ELF-1 (cell line): ENCODE data around the gene RBBP8NL.

Experiments used
- DNase-seq: peaks from one replicate; pipeline ENCODE4 v3.0.0-alpha.2; 2016; ENCODE audit warnings: low read depth, low spot score

RBBP8NL gene

GRCh38 chr20:62461834-62462233 lies 34.5 kb upstream of the RBBP8NL start:
- no peak for DNase-seq

- DNase-seq = no peak
Measured at GRCh38 chr20:62461157-62461556, 33.8 kb upstream of the RBBP8NL start.

DNA sequence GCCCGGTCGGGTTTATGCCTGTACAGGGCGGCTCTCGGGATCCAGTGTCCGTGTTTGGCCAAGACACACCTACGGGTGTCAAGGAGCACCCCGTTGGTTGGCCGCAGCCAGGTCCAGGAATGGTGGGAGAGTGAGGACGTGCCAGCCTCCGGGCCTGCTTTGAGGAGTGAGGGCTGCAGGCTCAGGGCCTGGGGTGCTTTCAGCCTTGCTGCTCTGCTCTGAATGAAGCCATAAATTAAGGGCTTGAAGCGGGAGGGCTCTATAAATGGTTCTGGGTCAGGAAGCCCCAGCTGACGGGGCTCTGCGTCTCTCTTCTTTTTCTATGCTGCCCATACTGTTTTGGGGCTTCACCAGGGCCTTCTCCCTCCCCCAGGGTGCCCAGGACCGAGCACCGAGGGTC lies 33.3 kb upstream of the RBBP8NL start:
- DNase-seq = no peak

- no peak for DNase-seq
Measured at GRCh38 chr20:62459488-62459887, 32.1 kb upstream of the RBBP8NL start.

GRCh38 chr20:62458275-62459251 lies 31.2 kb upstream of the RBBP8NL start:
- no peak for DNase-seq

DNA sequence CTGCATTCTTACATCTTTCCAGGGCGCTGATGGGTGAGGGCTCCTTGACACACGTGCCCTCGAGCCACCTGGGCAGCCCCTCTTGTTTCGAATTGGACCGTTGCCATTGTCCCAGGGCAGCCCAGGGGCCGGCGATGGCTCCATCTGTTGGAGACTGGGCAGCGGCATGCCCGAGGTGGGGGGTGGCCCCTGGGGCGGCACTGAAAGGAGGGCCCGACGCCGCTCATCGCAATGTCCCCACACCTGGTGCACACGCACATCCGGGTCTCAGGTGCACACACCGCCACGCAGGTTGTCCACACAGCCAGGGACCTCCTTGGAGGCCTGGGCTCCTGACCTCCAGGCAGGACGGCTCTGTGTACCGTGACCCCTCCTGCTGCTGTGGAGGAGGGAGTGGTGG lies 30.5 kb upstream of the RBBP8NL start:
- no peak for DNase-seq

- DNase-seq = no peak
Measured at GRCh38 chr20:62457098-62457497, 29.8 kb upstream of the RBBP8NL start.

GRCh38 chr20:62455929-62456328 lies 28.6 kb upstream of the RBBP8NL start:
- no peak for DNase-seq

DNA sequence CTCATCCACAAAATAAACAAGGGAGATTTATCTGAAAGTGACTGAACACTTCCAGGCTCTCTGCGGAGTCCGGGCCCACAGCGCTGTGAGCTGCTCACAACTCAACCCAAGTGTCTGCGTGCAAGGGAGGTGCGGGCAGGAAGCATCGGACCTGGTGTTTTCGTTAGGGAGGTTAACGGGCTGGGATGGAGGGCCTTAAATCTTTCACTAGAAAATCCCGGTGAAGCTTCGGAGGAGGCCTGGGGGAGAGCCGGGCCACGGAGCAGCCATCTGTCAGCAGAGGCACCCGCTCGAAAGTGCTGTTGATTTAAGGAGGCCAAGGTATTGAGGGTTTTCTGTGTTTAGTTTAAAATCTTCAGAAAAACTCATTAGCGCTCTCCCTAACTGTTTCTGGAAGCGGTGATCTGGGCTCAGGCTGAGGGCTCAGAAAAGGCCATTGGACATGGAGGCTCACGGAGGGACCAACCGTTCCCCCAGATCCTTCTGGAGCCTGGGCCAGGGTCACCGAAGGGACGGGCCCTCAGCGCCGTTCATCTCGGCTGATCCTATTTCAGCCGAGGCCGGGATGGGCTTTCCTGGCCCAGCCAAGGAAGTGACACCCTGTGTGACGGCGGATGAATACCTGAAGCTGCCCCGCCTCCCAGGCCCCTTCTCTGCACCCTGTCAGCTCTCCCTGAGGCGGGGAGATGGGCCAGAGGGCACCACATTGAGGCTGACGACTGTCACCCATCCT lies 27.7 kb upstream of the RBBP8NL start:
- no peak for DNase-seq

GRCh38 chr20:62453186-62453808 lies 26.0 kb upstream of the RBBP8NL start:
- no peak for DNase-seq

DNA sequence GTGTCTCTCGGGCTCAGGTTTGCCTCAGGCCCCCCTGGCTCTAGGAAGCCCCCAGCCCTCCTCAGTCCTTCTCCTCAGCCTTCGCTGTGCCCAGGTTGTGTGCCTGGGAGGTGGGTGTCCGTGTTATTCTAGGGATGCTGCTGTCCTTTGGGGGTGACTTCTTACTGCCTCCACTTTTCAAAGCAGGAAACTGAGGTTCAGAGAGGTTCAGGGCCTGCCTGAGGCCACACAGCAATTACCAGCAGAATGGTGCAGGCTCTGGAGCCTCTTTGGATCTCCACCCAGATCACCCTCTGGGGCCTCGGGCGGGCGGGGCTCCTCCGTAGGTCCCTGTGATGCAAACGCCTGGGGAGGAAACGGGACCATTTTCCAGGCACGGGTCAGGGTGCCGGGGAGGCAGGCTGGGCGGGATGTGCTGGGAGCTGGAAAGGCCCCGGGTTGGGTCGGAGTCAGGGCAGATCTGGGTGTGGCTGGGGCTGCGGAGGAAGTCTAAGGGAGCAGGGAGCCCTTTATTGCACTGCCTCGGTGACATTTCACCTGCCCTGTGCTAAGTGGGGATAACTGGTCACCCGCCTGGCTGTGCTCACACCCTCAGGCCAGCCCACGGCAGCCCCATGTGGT lies 25.2 kb upstream of the RBBP8NL start:
- DNase-seq = no peak

DNA sequence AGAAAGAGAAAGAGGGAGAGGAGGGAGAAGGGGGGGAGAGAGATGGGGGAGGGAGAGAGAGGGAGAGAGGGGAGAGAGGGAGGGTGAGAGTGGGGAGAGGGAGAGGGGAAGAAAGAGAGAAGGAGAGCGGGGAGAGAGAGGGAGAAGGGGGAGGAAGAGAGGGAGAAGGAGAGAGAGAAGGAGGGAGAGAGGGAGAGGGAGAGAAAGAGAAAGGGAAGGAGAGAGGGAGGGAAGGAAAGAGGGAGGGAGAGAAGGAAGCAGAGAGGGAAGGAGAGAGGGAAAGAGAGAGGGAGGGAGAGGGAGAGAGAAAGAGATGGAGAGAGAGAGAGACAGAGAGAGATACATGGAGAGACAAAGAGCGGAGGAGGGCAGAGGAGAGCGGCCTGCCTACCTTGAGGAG lies 24.6 kb upstream of the RBBP8NL start:
- DNase-seq = no peak

DNA sequence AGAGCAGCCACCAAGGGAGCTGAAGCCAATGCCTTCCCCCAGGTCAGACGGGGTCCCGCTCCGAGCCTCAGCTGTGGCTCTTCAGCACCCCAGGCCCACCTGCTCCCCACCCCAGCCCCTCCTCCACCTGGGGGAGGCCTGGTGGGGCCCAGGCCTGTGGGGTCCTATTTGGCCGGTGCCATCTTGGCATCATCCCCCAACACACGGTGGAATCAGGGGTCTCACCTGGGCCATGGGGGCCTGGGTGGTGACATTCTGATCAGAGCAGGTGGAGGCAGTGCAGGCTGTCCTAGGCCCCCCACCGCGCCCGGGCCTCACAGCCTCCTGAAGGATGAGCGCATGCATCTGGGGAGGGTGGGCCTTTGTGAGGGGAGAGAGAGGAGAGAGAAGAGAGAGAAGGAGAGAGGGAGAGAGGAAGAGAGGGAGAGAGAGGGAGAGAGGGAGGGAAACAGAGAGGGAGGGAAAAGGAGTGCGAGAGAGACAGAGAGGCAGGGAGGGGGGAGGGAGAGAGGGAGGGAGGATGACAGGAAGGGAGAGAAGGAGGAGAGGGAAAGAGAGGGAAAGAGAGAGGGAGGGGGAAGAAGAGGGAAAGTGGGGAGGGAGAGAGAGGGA lies 23.9 kb upstream of the RBBP8NL start:
- no peak for DNase-seq

GRCh38 chr20:62449951-62450691 lies 22.8 kb upstream of the RBBP8NL start:
- no peak for DNase-seq

- DNase-seq = no peak
Measured at GRCh38 chr20:62448788-62449187, 21.4 kb upstream of the RBBP8NL start.

DNA sequence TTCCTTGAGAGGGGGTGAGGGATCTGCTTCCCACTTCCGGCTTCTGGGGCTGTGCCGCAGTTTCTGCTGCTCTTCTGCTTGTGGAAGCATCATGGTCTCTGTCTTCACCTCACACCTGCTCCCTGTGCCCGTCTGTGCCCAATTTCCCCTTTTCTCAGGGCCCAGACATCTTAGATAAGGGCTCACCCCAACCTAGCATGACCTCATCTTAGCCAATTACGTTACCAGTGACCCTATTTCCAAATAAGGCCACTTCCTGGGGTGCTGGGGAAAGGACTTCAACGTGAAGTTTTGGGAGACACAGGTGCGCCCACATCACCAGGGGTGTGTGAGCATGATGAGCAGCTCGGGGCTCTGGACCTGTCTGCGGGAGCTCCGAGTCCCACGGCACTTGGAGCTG lies 20.7 kb upstream of the RBBP8NL start:
- no peak for DNase-seq

- DNase-seq = no peak
Measured at GRCh38 chr20:62446888-62447869, 19.8 kb upstream of the RBBP8NL start.

DNA sequence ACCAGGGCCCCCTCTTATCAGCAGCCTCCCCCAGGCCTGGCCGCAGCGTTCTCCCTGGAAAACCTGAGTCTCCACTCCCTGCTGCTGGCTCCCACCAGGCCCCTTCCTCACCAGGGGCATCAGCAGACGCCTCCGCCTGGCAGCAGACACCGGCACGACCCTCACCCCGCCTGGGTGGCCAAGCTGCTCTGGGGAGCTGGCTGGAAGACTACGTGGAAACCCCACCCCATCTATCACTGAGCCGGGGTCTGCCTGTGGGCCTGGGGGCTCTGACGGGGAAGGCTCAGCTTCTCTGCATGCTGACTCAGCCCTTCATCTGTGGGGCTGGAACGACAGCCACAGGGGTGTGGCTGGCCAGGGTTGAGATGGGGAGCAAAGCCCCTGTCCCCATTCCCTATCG lies 19.1 kb upstream of the RBBP8NL start:
- no peak for DNase-seq

DNA sequence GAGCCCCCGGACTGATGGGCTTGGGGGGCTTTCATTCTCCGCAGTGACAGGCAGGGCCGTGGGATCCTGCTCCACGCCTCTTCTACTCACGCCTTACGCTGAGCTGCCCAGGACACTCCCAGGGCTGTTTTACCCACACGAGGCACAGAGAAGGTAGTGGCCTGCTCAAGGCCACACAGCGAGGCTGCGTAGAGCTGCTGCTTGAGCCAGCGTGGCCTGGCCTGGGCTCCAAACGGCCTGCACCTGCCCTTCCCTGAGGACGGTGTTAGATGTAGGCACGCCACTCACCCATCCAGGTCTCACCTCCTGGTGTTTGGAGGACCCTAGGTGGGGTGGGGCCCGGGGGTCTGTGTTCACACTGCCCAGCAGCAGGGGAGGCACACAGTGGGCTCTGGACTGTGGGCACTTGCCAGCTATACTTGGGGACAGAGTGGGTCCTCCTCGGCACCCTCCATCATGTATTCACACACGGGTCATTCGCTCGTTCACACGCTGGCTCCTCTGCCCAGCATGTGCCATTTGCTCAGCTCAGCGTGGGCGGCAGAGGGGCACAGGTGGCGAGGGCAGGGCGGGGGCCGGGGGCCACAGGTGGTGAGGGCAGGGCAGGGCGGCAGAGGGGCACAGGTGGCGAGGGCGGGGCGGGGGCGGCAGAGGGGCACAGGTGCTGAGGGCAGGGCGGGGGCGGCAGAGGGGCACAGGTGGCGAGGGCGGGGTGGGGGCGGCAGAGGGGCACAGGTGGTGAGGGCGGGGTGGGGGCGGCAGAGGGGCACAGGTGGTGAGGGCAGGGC lies 18.4 kb upstream of the RBBP8NL start:
- DNase-seq = no peak
